Stimulated activated CD8-positive, alpha-beta memory T cell treated with anti-CD3 and anti-CD28 coated beads, Interleukin-4, amount 100 ng/mL, for 48 hours (primary cell): ENCODE measurements around the gene SLFNL1.

Experiments
- DNase-seq: peaks from one replicate; pipeline ENCODE4 v3.0.0-alpha.2; 2020

The SLFNL1 gene

GRCh38 chr1:41019353-41019745 lies 2.2 kb downstream of the SLFNL1 start:
- DNase-seq, result no peak

GRCh38 chr1:41018018-41018410 lies 3.5 kb downstream of the SLFNL1 start:
- no peak for DNase-seq

GRCh38 chr1:41017141-41018017 lies 4.1 kb downstream of the SLFNL1 start:
- no peak for DNase-seq

GRCh38 chr1:41015897-41016470 lies 5.5 kb downstream of the SLFNL1 start:
- no peak for DNase-seq

GRCh38 chr1:41015281-41015896 lies 6.1 kb downstream of the SLFNL1 start:
- DNase-seq, result no peak

GRCh38 chr1:41014871-41015270 lies 6.7 kb downstream of the SLFNL1 start:
- no peak for DNase-seq

- no peak for DNase-seq
Measured at GRCh38 chr1:41013796-41014195, 7.7 kb downstream of the SLFNL1 start.

- no peak for DNase-seq
Measured at GRCh38 chr1:41013024-41013423, 8.5 kb downstream of the SLFNL1 start.

GRCh38 chr1:41010345-41010744 lies 11.2 kb downstream of the SLFNL1 start:
- DNase-seq, result no peak

- DNase-seq, result no peak
Measured at GRCh38 chr1:41009466-41009865, 12.1 kb downstream of the SLFNL1 start.

GRCh38 chr1:41006942-41007865 lies 14.3 kb downstream of the SLFNL1 start:
- DNase-seq, result no peak

- DNase-seq, result no peak
Measured at GRCh38 chr1:41005876-41006275, 15.6 kb downstream of the SLFNL1 start.

- DNase-seq, result peak; percentile 92
Measured at GRCh38 chr1:41003640-41004220, 17.8 kb downstream of the SLFNL1 start.

GRCh38 chr1:41003127-41003639 lies 18.3 kb downstream of the SLFNL1 start:
- DNase-seq, result no peak

- no peak for DNase-seq
Measured at GRCh38 chr1:40998668-40999067, 22.9 kb downstream of the SLFNL1 start.

- no peak for DNase-seq
Measured at GRCh38 chr1:40997096-40997495, 24.4 kb downstream of the SLFNL1 start.

- no peak for DNase-seq
Measured at GRCh38 chr1:40989066-40989465, 32.5 kb downstream of the SLFNL1 start.

GRCh38 chr1:40988280-40988679 lies 33.2 kb downstream of the SLFNL1 start:
- DNase-seq, result no peak

- DNase-seq, result no peak
Measured at GRCh38 chr1:40987439-40988276, 33.9 kb downstream of the SLFNL1 start.

GRCh38 chr1:40986956-40987355 lies 34.6 kb downstream of the SLFNL1 start:
- no peak for DNase-seq

GRCh38 chr1:40986328-40986783 lies 35.2 kb downstream of the SLFNL1 start:
- no peak for DNase-seq
